Measurements from ENCODE around the gene TADA2A.

Gene TADA2A

GRCh38 chr17:37406635-37407461, at the start of gene TADA2A, which contains the start of gene ACACA:
TSS of gene TADA2A (plus strand) at chr17:37406886. CDS start at chr17:37411366, 4,480 bp downstream.
TSS of gene ACACA (minus strand) at chr17:37406836. CDS start at chr17:37406299, 537 bp downstream.
- Histone ChIP-seq H3K79me2 (ENCODE audit: insufficient read depth, low read length) (peaks cover 6% of the 10 kb centered on the region), H3K4me3 (ENCODE audit: low read depth, low read length, poor library complexity, severe bottlenecking) (peak within 1 kb of the TSS; percentile 95), H3K27ac (ENCODE audit: low read depth, low read length, poor library complexity, severe bottlenecking) (peak within 1 kb of the TSS; percentile 75), H4K20me1 (ENCODE audit: insufficient read depth, low read length) (no peaks in the 10 kb centered on the region), H3K4me2 (ENCODE audit: low read length) (peak within 1 kb of the TSS; percentile 99), H3K9me3 (ENCODE audit: low read length) (no peaks in the 10 kb centered on the region), H3K4me1 (ENCODE audit: insufficient read depth, low read length, severe bottlenecking) (peaks cover 30% of the 10 kb centered on the region), H2AFZ (ENCODE audit: low read length) (no peak within 1 kb of the TSS), H3K27me3 (ENCODE audit: insufficient read depth, low read length) (no peaks in the 10 kb centered on the region), H3K9ac (ENCODE audit: low read length) (peak within 1 kb of the TSS; percentile 98), H3K36me3 (ENCODE audit: insufficient read depth, low read length) (peaks cover 22% of the 10 kb centered on the region), H3F3A (ENCODE audit: insufficient read depth, low read length) (no peaks in the 10 kb centered on the region), H3K9me2 (ENCODE audit: low read depth, low read length) (no peaks in the 10 kb centered on the region)
- TF ChIP-seq CTCF (IDR thresholded peaks at IDR 0.05; ENCODE audit: low read length) (0 out of 2 replicates have a peak, but pooled peaks have one; percentile 7), EZH2 (IDR thresholded peaks at IDR 0.05; ENCODE audit: borderline replicate concordance, low read length) (no peak)

- Histone ChIP-seq H3K27me3 (ENCODE audit: insufficient read depth, low read length) (no peaks in the 10 kb centered on the region), H2AFZ (ENCODE audit: low read length) (no peak overlapping the region), H3K27ac (ENCODE audit: low read depth, low read length, poor library complexity, severe bottlenecking) (peak overlapping the region; percentile 53), H3K79me2 (ENCODE audit: insufficient read depth, low read length) (peaks cover 46% of the 10 kb centered on the region), H3K9me2 (ENCODE audit: low read depth, low read length) (no peaks in the 10 kb centered on the region), H3K4me3 (ENCODE audit: low read depth, low read length, poor library complexity, severe bottlenecking) (peak overlapping the region; percentile 94), H3K4me2 (ENCODE audit: low read length) (peak overlapping the region; percentile 99), H3K9me3 (ENCODE audit: low read length) (no peaks in the 10 kb centered on the region), H3K4me1 (ENCODE audit: insufficient read depth, low read length, severe bottlenecking) (peaks cover 25% of the 10 kb centered on the region), H3K9ac (ENCODE audit: low read length) (peak overlapping the region; percentile 94), H4K20me1 (ENCODE audit: insufficient read depth, low read length) (no peaks in the 10 kb centered on the region), H3F3A (ENCODE audit: insufficient read depth, low read length) (no peaks in the 10 kb centered on the region), H3K36me3 (ENCODE audit: insufficient read depth, low read length) (peaks cover 15% of the 10 kb centered on the region)
- TF ChIP-seq EZH2 (IDR thresholded peaks at IDR 0.05; ENCODE audit: borderline replicate concordance, low read length) (no peak), CTCF (IDR thresholded peaks at IDR 0.05; ENCODE audit: low read length) (no peak)
These were observed 48.4 kb upstream of the TADA2A start for GRCh38 chr17:37358098-37358829.

- Histone ChIP-seq H3K4me3 (ENCODE audit: low read depth, low read length, poor library complexity, severe bottlenecking) (peak overlapping the region; percentile 94), H3K9me3 (ENCODE audit: low read length) (no peaks in the 10 kb centered on the region), H3K79me2 (ENCODE audit: insufficient read depth, low read length) (peaks cover 38% of the 10 kb centered on the region), H4K20me1 (ENCODE audit: insufficient read depth, low read length) (no peaks in the 10 kb centered on the region), H2AFZ (ENCODE audit: low read length) (no peak overlapping the region), H3F3A (ENCODE audit: insufficient read depth, low read length) (no peaks in the 10 kb centered on the region), H3K27me3 (ENCODE audit: insufficient read depth, low read length) (no peaks in the 10 kb centered on the region), H3K9me2 (ENCODE audit: low read depth, low read length) (no peaks in the 10 kb centered on the region), H3K4me2 (ENCODE audit: low read length) (peak overlapping the region; percentile 99), H3K36me3 (ENCODE audit: insufficient read depth, low read length) (peaks cover 9% of the 10 kb centered on the region), H3K4me1 (ENCODE audit: insufficient read depth, low read length, severe bottlenecking) (peaks cover 25% of the 10 kb centered on the region), H3K9ac (ENCODE audit: low read length) (peak overlapping the region; percentile 94), H3K27ac (ENCODE audit: low read depth, low read length, poor library complexity, severe bottlenecking) (peak overlapping the region; percentile 63)
- no peak for TF ChIP-seq EZH2 (IDR thresholded peaks at IDR 0.05; ENCODE audit: borderline replicate concordance, low read length)
These were observed 47.6 kb upstream of the TADA2A start for GRCh38 chr17:37358830-37359681.

Data from OCI-LY1 (cell line).